Liver (tissue), 3 donors: ENCODE results near the gene GIPC2.

ENCODE experiments used
- CTCF ChIP-seq: fragments of 150-350 bp; IDR thresholded peaks from 2 replicates; pipeline ENCODE4 v1.5.1; 2017; ENCODE audit warnings: improper control_type of control experiment, low read depth, low read length; ENCODE audit not compliant: missing input control
- NR2F2 ChIP-seq: IDR thresholded peaks from 2 replicates; pipeline ENCODE4 v1.6.1; 2016; ENCODE audit warnings: antibody characterized with exemption
- REST ChIP-seq: IDR thresholded peaks from 2 replicates; pipeline ENCODE4 v1.6.1; 2016; ENCODE audit warnings: antibody characterized with exemption, mild to moderate bottlenecking
- RXRA ChIP-seq, 2 donors: IDR thresholded peaks; 2 replicates each; pipeline ENCODE4 v1.6.1; 2017 to 2018; ENCODE audit warnings: antibody characterized with exemption in 2 of 2, mild to moderate bottlenecking in 1 of 2
- SP1 ChIP-seq: IDR thresholded peaks from 2 replicates; pipeline ENCODE4 v1.6.1; 2018; ENCODE audit warnings: antibody characterized with exemption, mild to moderate bottlenecking
- YY1 ChIP-seq: IDR thresholded peaks from 2 replicates; pipeline ENCODE4 v1.6.1; 2016; ENCODE audit warnings: antibody characterized with exemption, mild to moderate bottlenecking
- TF ChIP-seq, protein P1 (sequence below): IDR thresholded peaks from 2 replicates; pipeline ENCODE4 v1.6.1; 2016; ENCODE audit warnings: antibody characterized with exemption
- donor health status: healthy.
- donor health status: healthy.

DNA sequence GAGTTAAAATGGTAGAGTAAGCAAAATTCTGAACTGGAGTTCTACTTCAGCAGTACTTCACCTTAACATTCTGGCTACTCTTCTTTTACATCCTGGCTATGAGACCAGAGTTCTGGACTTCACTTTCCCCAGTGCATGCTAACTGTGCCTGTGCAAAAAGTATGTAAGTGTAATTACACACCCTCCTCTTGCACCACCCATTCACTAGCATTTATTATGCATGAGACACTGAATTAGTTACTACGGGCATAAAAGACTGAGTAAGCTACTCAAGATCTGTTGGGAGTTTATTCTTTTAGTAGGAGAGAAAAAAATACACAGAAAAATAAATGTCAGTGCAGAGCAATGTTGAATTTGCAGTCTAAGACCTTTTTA is 87.2 kb downstream of the GIPC2 start:
- TF ChIP-seq CTCF: no peak
- TF ChIP-seq, protein P1, sequence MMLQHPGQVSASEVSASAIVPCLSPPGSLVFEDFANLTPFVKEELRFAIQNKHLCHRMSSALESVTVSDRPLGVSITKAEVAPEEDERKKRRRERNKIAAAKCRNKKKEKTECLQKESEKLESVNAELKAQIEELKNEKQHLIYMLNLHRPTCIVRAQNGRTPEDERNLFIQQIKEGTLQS: no peak
- no peak for TF ChIP-seq REST
- TF ChIP-seq NR2F2: no peak
- no peak for TF ChIP-seq YY1
- TF ChIP-seq RXRA (IDR thresholded peaks at IDR 0.05): no peak
- no peak for TF ChIP-seq SP1
